ENCODE data around the gene MTOR.
"Not testable (repeated sequence)": the region's sequence is repeated elsewhere in the genome, so short reads cannot be mapped to it uniquely, and the experiment has no call there.

The MTOR gene

GRCh38 chr1:11114966-11115365 is 147.4 kb downstream of the MTOR start:
- no peak for TF ChIP-seq CTCF (IDR thresholded peaks at IDR 0.05; ENCODE audit: borderline replicate concordance, insufficient read depth, low read depth, low read length)
- H3K4me3 ChIP-seq (ENCODE audit: low read depth, low read length): no peak overlapping the region

GRCh38 chr1:11109047-11109760 is 153.1 kb downstream of the MTOR start:
- no peak overlapping the region for H3K4me3 ChIP-seq (ENCODE audit: low read depth, low read length)
- TF ChIP-seq CTCF (IDR thresholded peaks at IDR 0.05; ENCODE audit: borderline replicate concordance, insufficient read depth, low read depth, low read length): no peak

GRCh38 chr1:11107599-11107998 is 154.8 kb downstream of the MTOR start:
- TF ChIP-seq CTCF (IDR thresholded peaks at IDR 0.05; ENCODE audit: borderline replicate concordance, insufficient read depth, low read depth, low read length): no peak
- no peak overlapping the region for H3K4me3 ChIP-seq (ENCODE audit: low read depth, low read length)

GRCh38 chr1:11105586-11105985 is 156.8 kb downstream of the MTOR start:
- H3K4me3 ChIP-seq (ENCODE audit: low read depth, low read length): no peak overlapping the region
- TF ChIP-seq CTCF (IDR thresholded peaks at IDR 0.05; ENCODE audit: borderline replicate concordance, insufficient read depth, low read depth, low read length): no peak

- no peak overlapping the region for H3K4me3 ChIP-seq (ENCODE audit: low read depth, low read length)
- no peak for TF ChIP-seq CTCF (IDR thresholded peaks at IDR 0.05; ENCODE audit: borderline replicate concordance, insufficient read depth, low read depth, low read length)
These were observed 161.0 kb downstream of the MTOR start for GRCh38 chr1:11101347-11101746.

GRCh38 chr1:11100806-11101205 is 161.5 kb downstream of the MTOR start:
- not testable (repeated sequence) for H3K4me3 ChIP-seq (ENCODE audit: low read depth, low read length)

- no peak for TF ChIP-seq CTCF (IDR thresholded peaks at IDR 0.05; ENCODE audit: borderline replicate concordance, insufficient read depth, low read depth, low read length)
- peak overlapping the region; percentile 91 for H3K4me3 ChIP-seq (ENCODE audit: low read depth, low read length)
These were observed 162.2 kb downstream of the MTOR start for GRCh38 chr1:11100149-11100493.
